HepG2 (cell line): ENCODE measurements around the gene NCOA3. TPM values are rescaled to one million over a fixed set of nuclear protein-coding genes. Genes with fewer than 3 reads are reported as not detected.
A peak's percentile ranks its signal among the peaks of the same experiment; 100 is the strongest.

ENCODE experiments used
- ARHGAP35 ChIP-seq: sonication (generic); formaldehyde crosslinking; IDR thresholded peaks from 2 replicates; pipeline ENCODE4 v1.9.0; 2022; ENCODE audit warnings: mild to moderate bottlenecking, inconsistent platforms, moderate library complexity, missing genetic modification reagents, borderline replicate concordance
- CSRNP1 ChIP-seq: sonication (generic); formaldehyde crosslinking; IDR thresholded peaks from 2 replicates; pipeline ENCODE4 v1.8.1; 2023; ENCODE audit warnings: mild to moderate bottlenecking, missing genetic modification reagents
- FLYWCH1 ChIP-seq: sonication (generic); formaldehyde crosslinking; IDR thresholded peaks from 2 replicates; pipeline ENCODE4 v1.8.1; 2023; ENCODE audit warnings: mild to moderate bottlenecking, missing genetic modification reagents
- HNRNPH1 ChIP-seq: fragments of 200-400 bp; formaldehyde crosslinking; optimal IDR thresholded peaks from 2 replicates; pipeline ENCODE3; 2017; ENCODE audit warnings: mild to moderate bottlenecking, low read depth, low read length
- JUNB ChIP-seq: sonication (generic); formaldehyde crosslinking; IDR thresholded peaks from 2 replicates; pipeline ENCODE4 v1.8.0; 2022; ENCODE audit warnings: missing genetic modification reagents, mild to moderate bottlenecking, borderline replicate concordance
- MXD4 ChIP-seq: IDR thresholded peaks from 2 replicates; pipeline ENCODE4 v1.6.1; 2016; ENCODE audit warnings: mild to moderate bottlenecking, missing biosample characterization, missing genetic modification reagents
- RCOR2 ChIP-seq: IDR thresholded peaks from 2 replicates; pipeline ENCODE4 v1.6.1; 2016; ENCODE audit warnings: missing biosample characterization, missing genetic modification reagents
- ZBTB10 ChIP-seq: sonication (generic); formaldehyde crosslinking; IDR thresholded peaks from 2 replicates; pipeline ENCODE4 v1.4.0; 2020; ENCODE audit warnings: missing genetic modification reagents, borderline replicate concordance
- ZBTB26 ChIP-seq: IDR thresholded peaks from 2 replicates; pipeline ENCODE4 v1.6.1; 2016; ENCODE audit warnings: missing compliant biosample characterization, missing genetic modification reagents, borderline replicate concordance
- ZBTB33 ChIP-seq: sonication (generic); formaldehyde crosslinking; IDR thresholded peaks from 2 replicates; pipeline ENCODE4 v1.4.0; 2020; ENCODE audit warnings: missing genetic modification reagents
- ZC3H4 ChIP-seq: sonication (generic); formaldehyde crosslinking; IDR thresholded peaks from 2 replicates; pipeline ENCODE4 v1.4.0; 2020; ENCODE audit warnings: missing genetic modification reagents, borderline replicate concordance
- ZFP1 ChIP-seq: IDR thresholded peaks from 2 replicates; pipeline ENCODE4 v1.6.1; 2016
- ZHX1 ChIP-seq: sonication (generic); formaldehyde crosslinking; IDR thresholded peaks from 2 replicates; pipeline ENCODE4 v1.8.1; 2022; ENCODE audit warnings: low read depth, mild to moderate bottlenecking, missing genetic modification reagents
- ZKSCAN5 ChIP-seq: sonication (generic); formaldehyde crosslinking; IDR thresholded peaks from 2 replicates; pipeline ENCODE4 v1.5.1; 2020; ENCODE audit warnings: mild to moderate bottlenecking, missing genetic modification reagents
- ZNF335 ChIP-seq: sonication (generic); formaldehyde crosslinking; IDR thresholded peaks from 2 replicates; pipeline ENCODE4 v1.4.0; 2020; ENCODE audit warnings: missing genetic modification reagents
- ZNF350 ChIP-seq: sonication (generic); formaldehyde crosslinking; IDR thresholded peaks from 2 replicates; pipeline ENCODE4 v1.4.0; 2020; ENCODE audit warnings: mild to moderate bottlenecking, low read depth, missing genetic modification reagents, borderline replicate concordance
- ZNF530 ChIP-seq: sonication (generic); formaldehyde crosslinking; IDR thresholded peaks from 2 replicates; pipeline ENCODE4 v1.5.0; 2020; ENCODE audit warnings: low read depth, mild to moderate bottlenecking, missing genetic modification reagents
- ZNF761 ChIP-seq: sonication (generic); formaldehyde crosslinking; conservative IDR thresholded peaks from 2 replicates; pipeline ENCODE4 v1.4.0; 2020; ENCODE audit warnings: mild to moderate bottlenecking, missing genetic modification reagents
- ZNF777 ChIP-seq: sonication (generic); formaldehyde crosslinking; IDR thresholded peaks from 2 replicates; pipeline ENCODE4 v1.4.0; 2020; ENCODE audit warnings: missing genetic modification reagents
- polyA plus RNA-seq, 8 experiments: library from polyadenylated mRNA; depleted of rRNA in 3 of 8; stranded (reverse) in 7 of 8; unstranded in 1 of 8; fragments of >200 nt; fragmentation: Illumina TruSeq in 4 of 8; extraction: Trizol in 4 of 8; gene quantifications; 2 replicates each; pipeline versions ENCODE4 v1.2.1 to v1.2.3, GENCODE V29; 2011 to 2016; ENCODE audit warnings: low read depth in 4 of 8, missing spikeins in 1 of 8, mixed read lengths in 1 of 8; ENCODE audit not compliant: insufficient read depth in 1 of 8
- total RNA-seq, 5 experiments: library from RNA; depleted of rRNA; stranded (reverse); fragments of >200 nt; fragmentation: Illumina TruSeq; extraction: Trizol; gene quantifications; 2 replicates each; pipeline ENCODE4 v1.2.3, GENCODE V29; 2016; ENCODE audit warnings: low read depth in 1 of 5

Gene NCOA3
- total and polyA plus RNA-seq, 2 of the 13 experiments (the other 11 are each of a cell fraction or from before 2014, with no cell fraction given): 35.0 to 56.8 TPM

GRCh38 chr20:47659904-47660601, 158.4 kb downstream of the NCOA3 start (continued):
- TF ChIP-seq ZNF761 (CRISPR knock-in tag) (0 out of 2 replicates have a peak, but pooled peaks have one; percentile 23), JUNB (CRISPR knock-in tag) (no peak), ZNF335 (CRISPR knock-in tag) (no peak), ZHX1 (CRISPR knock-in tag) (0 out of 2 replicates have a peak, but pooled peaks have one; percentile 25), HNRNPH1 (no peak), ZKSCAN5 (no peak), ZNF530 (CRISPR knock-in tag) (no peak), ZBTB33 (CRISPR knock-in tag) (0 out of 2 replicates have a peak, but pooled peaks have one; percentile 13), ZFP1 (CRISPR knock-in tag) (no peak), ARHGAP35 (CRISPR knock-in tag) (no peak), ZNF350 (CRISPR knock-in tag) (no peak), ZC3H4 (CRISPR knock-in tag) (no peak), RCOR2 (CRISPR knock-in tag) (peak; percentile 30; the same call in 1 of the 2 replicates), ZBTB26 (CRISPR knock-in tag) (no peak), CSRNP1 (CRISPR knock-in tag) (no peak), FLYWCH1 (CRISPR knock-in tag) (no peak), ZNF777 (CRISPR knock-in tag) (no peak), ZBTB10 (CRISPR knock-in tag) (no peak), MXD4 (CRISPR knock-in tag) (0 out of 2 replicates have a peak, but pooled peaks have one; percentile 22)
